ENCODE measurements around the gene NKAIN4.

DNA sequence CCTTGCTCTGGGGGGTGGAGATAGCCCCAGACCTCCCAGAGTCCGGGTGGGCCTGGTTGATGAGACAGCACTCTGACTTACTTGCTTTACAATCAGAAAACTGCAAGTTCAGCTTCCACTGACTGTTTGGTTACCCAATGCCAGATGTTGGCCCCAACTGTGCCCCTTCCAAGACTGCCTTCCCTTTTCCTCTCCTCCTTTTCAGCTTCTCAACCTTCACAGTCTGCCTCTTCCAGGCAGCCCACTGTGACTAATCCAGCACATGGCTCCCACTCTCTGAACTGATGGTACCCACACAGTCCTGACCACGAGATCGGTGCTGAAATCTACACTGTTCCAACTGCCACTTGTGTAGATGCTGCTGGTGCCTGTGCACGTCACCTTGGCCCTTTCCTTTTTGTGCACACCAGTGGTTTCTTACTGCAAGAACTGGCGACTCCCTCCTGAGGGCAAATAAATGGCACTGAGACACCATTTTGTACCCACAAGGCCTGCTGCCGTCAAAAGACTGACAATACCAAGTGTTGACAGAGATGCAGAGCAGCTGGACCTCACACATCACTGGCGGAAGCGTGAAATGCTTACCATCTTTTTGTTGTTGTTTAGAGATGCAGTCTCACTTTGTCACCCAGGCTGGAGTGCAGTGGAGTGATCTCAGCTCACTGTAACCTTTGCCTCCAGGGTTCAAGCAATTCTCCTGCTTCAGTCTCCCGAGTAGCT, 16.5 kb upstream of the NKAIN4 start:
- TF ChIP-seq, protein P1, sequence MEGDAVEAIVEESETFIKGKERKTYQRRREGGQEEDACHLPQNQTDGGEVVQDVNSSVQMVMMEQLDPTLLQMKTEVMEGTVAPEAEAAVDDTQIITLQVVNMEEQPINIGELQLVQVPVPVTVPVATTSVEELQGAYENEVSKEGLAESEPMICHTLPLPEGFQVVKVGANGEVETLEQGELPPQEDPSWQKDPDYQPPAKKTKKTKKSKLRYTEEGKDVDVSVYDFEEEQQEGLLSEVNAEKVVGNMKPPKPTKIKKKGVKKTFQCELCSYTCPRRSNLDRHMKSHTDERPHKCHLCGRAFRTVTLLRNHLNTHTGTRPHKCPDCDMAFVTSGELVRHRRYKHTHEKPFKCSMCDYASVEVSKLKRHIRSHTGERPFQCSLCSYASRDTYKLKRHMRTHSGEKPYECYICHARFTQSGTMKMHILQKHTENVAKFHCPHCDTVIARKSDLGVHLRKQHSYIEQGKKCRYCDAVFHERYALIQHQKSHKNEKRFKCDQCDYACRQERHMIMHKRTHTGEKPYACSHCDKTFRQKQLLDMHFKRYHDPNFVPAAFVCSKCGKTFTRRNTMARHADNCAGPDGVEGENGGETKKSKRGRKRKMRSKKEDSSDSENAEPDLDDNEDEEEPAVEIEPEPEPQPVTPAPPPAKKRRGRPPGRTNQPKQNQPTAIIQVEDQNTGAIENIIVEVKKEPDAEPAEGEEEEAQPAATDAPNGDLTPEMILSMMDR (conservative IDR thresholded peaks at IDR 0.05; ENCODE audit: low read depth, low read length) = no peak
- no peak for TF ChIP-seq EZH2 (IDR thresholded peaks at IDR 0.05; ENCODE audit: low read length, unreplicated experiment)
